GM23338 (cell line): ENCODE results near the gene KLC3. TPM values are rescaled to one million over a fixed set of nuclear protein-coding genes. Genes with fewer than 3 reads are reported as not detected.

Experiments
- ATAC-seq: fragments of 200-7000 bp; cut with Tn5 transposase; 3 replicates; pipeline ENCODE4 v1.9.1; 2020
- DNase-seq: peaks from one replicate; pipeline ENCODE4 v3.0.0-alpha.2; 2015; ENCODE audit warnings: low spot score
- H2AFZ ChIP-seq: fragments of 200-600 bp; sonication (generic); 2 replicates; pipeline ENCODE4 v1.8.0; 2016; ENCODE audit warnings: antibody characterized with exemption, mild to moderate bottlenecking, moderate library complexity
- H3F3A ChIP-seq: fragments of 200-600 bp; sonication (generic); replicated peaks from 2 replicates; pipeline ENCODE4 v1.8.0; 2017; ENCODE audit warnings: antibody characterized with exemption, mixed run types, low read depth
- H3K27ac ChIP-seq: fragments of 200-600 bp; sonication (generic); 2 replicates; pipeline ENCODE4 v1.6.1; 2016; ENCODE audit warnings: low read depth
- H3K27me3 ChIP-seq: fragments of 200-600 bp; sonication (generic); 2 replicates; pipeline ENCODE4 v1.8.0; 2016; ENCODE audit warnings: mild to moderate bottlenecking, mixed run types, moderate library complexity; ENCODE audit not compliant: insufficient read depth
- H3K36me3 ChIP-seq: fragments of 200-600 bp; sonication (generic); 2 replicates; pipeline ENCODE4 v1.8.0; 2016; ENCODE audit warnings: mild to moderate bottlenecking; ENCODE audit not compliant: insufficient read depth
- H3K4me1 ChIP-seq: fragments of 200-600 bp; sonication (generic); 2 replicates; pipeline ENCODE4 v1.8.0; 2016; ENCODE audit warnings: mild to moderate bottlenecking, moderate library complexity; ENCODE audit not compliant: insufficient read depth
- H3K4me2 ChIP-seq: fragments of 200-600 bp; sonication (generic); 2 replicates; pipeline ENCODE4 v1.7.1; 2017; ENCODE audit warnings: mixed run types
- H3K4me3 ChIP-seq: fragments of 200-600 bp; sonication (generic); 2 replicates; pipeline ENCODE4 v1.6.1; 2016; ENCODE audit warnings: mixed run types
- H3K79me2 ChIP-seq: fragments of 200-600 bp; sonication (generic); replicated peaks from 2 replicates; pipeline ENCODE4 v1.8.0; 2017; ENCODE audit warnings: mild to moderate bottlenecking; ENCODE audit not compliant: insufficient read depth
- H3K9me2 ChIP-seq: fragments of 200-600 bp; sonication (generic); 2 replicates; pipeline ENCODE4 v1.8.0; 2017; ENCODE audit not compliant: insufficient read depth
- H4K20me1 ChIP-seq: fragments of 200-600 bp; sonication (generic); replicated peaks from 2 replicates; pipeline ENCODE4 v1.8.0; 2017; ENCODE audit warnings: mild to moderate bottlenecking; ENCODE audit not compliant: insufficient read depth
- H3K27ac Mint-ChIP-seq: 2 replicates; pipeline ENCODE4 v1.8.0; 2020; ENCODE audit warnings: inconsistent platforms, mild to moderate bottlenecking, moderate library complexity, mixed read lengths
- H3K27me3 Mint-ChIP-seq: 3 replicates; pipeline ENCODE4 v1.8.0; 2022; ENCODE audit warnings: low read depth, mild to moderate bottlenecking, moderate library complexity, mixed read lengths, inconsistent platforms; ENCODE audit not compliant: insufficient read depth, poor library complexity
- H3K36me3 Mint-ChIP-seq: 3 replicates; pipeline ENCODE4 v1.8.0; 2021; ENCODE audit warnings: low read depth, mild to moderate bottlenecking, inconsistent platforms, moderate library complexity, mixed read lengths
- H3K4me1 Mint-ChIP-seq: 3 replicates; pipeline ENCODE4 v1.8.0; 2020; ENCODE audit warnings: mild to moderate bottlenecking, inconsistent platforms, mixed read lengths
- H3K4me3 Mint-ChIP-seq: 3 replicates; pipeline ENCODE4 v1.8.0; 2021; ENCODE audit warnings: moderate library complexity, mild to moderate bottlenecking, inconsistent platforms, mixed read lengths
- H3K9me3 Mint-ChIP-seq: 3 replicates; pipeline ENCODE4 v1.8.0; 2020; ENCODE audit warnings: moderate library complexity, mild to moderate bottlenecking, inconsistent platforms, mixed read lengths
- CTCF ChIP-seq, 2 experiments: fragments of 200-600 bp in 1 of 2; sonication (generic) in 1 of 2; conservative IDR thresholded peaks; 2 replicates each; pipeline versions ENCODE4 v1.5.1 to v1.6.1; 2016 to 2017; ENCODE audit warnings: antibody characterized with exemption in 2 of 2, low read depth in 2 of 2, mild to moderate bottlenecking in 2 of 2, moderate library complexity in 1 of 2
- EZH2 ChIP-seq: fragments of 200-600 bp; sonication (generic); IDR thresholded peaks from one replicate; pipeline ENCODE4 v1.8.0; 2017; ENCODE audit warnings: antibody characterized with exemption, mild to moderate bottlenecking, low read depth; ENCODE audit not compliant: unreplicated experiment
- STAT1 ChIP-seq: IDR thresholded peaks from one replicate; pipeline ENCODE4 v1.6.1; 2016; ENCODE audit warnings: antibody characterized with exemption; ENCODE audit not compliant: unreplicated experiment
- ZNF331 ChIP-seq: fragments of 250-450 bp; sonication (Bioruptor Pico); IDR thresholded peaks from 2 replicates; pipeline ENCODE4 v1.5.0; 2020; ENCODE audit warnings: low read depth, mild to moderate bottlenecking, moderate library complexity
- polyA plus RNA-seq: library from polyadenylated mRNA; unstranded; fragments of >200 nt; fragmentation: Nextera tagmentation; extraction: Ambion mirVana; gene quantifications from 2 replicates; pipeline ENCODE4 v1.2.1, GENCODE V29; 2016
- total RNA-seq: library from RNA; depleted of rRNA; stranded (reverse); fragments of >200 nt; shearing (Covaris generic); gene quantifications from 2 replicates; pipeline ENCODE4 v1.2.3, GENCODE V29; 2014
- TF ChIP-seq, protein P1 (sequence below): fragments of 250-450 bp; sonication (Bioruptor Pico); IDR thresholded peaks from 2 replicates; pipeline ENCODE4 v1.5.0; 2020; ENCODE audit warnings: mild to moderate bottlenecking, moderate library complexity

The KLC3 gene
- total and polyA plus RNA-seq, 2 experiments from 2014 or later: 3.1 to 6.4 TPM

GRCh38 chr19:45306040-45306439, 34.5 kb upstream of the KLC3 start:
- H3K4me1 Mint-ChIP-seq: no peaks in the 10 kb centered on the region; the same call in 2 of the 3 replicates
- H3K4me2 ChIP-seq: no peak overlapping the region
- H3K36me3 ChIP-seq: no peaks in the 10 kb centered on the region
- no peaks in the 10 kb centered on the region for H3K79me2 ChIP-seq
- no peaks in the 10 kb centered on the region for H3K36me3 Mint-ChIP-seq
- no peak overlapping the region for H2AFZ ChIP-seq
- no peaks in the 10 kb centered on the region for H4K20me1 ChIP-seq
- DNase-seq (no peak), ATAC-seq (no peak)
- H3K27me3 ChIP-seq: peaks cover 23% of the 10 kb centered on the region
- H3K27me3 Mint-ChIP-seq: peaks cover 15% of the 10 kb centered on the region
- H3K4me3 ChIP-seq: no peak overlapping the region
- H3K4me1 ChIP-seq: no peaks in the 10 kb centered on the region
- H3K9me2 ChIP-seq: no peaks in the 10 kb centered on the region
- TF ChIP-seq EZH2 (no peak), CTCF (conservative IDR thresholded peaks at IDR 0.05; ENCODE audit: low read depth in 2 of 2) (no peak), STAT1 (no peak), ZNF331 (no peak)
- TF ChIP-seq, protein P1, sequence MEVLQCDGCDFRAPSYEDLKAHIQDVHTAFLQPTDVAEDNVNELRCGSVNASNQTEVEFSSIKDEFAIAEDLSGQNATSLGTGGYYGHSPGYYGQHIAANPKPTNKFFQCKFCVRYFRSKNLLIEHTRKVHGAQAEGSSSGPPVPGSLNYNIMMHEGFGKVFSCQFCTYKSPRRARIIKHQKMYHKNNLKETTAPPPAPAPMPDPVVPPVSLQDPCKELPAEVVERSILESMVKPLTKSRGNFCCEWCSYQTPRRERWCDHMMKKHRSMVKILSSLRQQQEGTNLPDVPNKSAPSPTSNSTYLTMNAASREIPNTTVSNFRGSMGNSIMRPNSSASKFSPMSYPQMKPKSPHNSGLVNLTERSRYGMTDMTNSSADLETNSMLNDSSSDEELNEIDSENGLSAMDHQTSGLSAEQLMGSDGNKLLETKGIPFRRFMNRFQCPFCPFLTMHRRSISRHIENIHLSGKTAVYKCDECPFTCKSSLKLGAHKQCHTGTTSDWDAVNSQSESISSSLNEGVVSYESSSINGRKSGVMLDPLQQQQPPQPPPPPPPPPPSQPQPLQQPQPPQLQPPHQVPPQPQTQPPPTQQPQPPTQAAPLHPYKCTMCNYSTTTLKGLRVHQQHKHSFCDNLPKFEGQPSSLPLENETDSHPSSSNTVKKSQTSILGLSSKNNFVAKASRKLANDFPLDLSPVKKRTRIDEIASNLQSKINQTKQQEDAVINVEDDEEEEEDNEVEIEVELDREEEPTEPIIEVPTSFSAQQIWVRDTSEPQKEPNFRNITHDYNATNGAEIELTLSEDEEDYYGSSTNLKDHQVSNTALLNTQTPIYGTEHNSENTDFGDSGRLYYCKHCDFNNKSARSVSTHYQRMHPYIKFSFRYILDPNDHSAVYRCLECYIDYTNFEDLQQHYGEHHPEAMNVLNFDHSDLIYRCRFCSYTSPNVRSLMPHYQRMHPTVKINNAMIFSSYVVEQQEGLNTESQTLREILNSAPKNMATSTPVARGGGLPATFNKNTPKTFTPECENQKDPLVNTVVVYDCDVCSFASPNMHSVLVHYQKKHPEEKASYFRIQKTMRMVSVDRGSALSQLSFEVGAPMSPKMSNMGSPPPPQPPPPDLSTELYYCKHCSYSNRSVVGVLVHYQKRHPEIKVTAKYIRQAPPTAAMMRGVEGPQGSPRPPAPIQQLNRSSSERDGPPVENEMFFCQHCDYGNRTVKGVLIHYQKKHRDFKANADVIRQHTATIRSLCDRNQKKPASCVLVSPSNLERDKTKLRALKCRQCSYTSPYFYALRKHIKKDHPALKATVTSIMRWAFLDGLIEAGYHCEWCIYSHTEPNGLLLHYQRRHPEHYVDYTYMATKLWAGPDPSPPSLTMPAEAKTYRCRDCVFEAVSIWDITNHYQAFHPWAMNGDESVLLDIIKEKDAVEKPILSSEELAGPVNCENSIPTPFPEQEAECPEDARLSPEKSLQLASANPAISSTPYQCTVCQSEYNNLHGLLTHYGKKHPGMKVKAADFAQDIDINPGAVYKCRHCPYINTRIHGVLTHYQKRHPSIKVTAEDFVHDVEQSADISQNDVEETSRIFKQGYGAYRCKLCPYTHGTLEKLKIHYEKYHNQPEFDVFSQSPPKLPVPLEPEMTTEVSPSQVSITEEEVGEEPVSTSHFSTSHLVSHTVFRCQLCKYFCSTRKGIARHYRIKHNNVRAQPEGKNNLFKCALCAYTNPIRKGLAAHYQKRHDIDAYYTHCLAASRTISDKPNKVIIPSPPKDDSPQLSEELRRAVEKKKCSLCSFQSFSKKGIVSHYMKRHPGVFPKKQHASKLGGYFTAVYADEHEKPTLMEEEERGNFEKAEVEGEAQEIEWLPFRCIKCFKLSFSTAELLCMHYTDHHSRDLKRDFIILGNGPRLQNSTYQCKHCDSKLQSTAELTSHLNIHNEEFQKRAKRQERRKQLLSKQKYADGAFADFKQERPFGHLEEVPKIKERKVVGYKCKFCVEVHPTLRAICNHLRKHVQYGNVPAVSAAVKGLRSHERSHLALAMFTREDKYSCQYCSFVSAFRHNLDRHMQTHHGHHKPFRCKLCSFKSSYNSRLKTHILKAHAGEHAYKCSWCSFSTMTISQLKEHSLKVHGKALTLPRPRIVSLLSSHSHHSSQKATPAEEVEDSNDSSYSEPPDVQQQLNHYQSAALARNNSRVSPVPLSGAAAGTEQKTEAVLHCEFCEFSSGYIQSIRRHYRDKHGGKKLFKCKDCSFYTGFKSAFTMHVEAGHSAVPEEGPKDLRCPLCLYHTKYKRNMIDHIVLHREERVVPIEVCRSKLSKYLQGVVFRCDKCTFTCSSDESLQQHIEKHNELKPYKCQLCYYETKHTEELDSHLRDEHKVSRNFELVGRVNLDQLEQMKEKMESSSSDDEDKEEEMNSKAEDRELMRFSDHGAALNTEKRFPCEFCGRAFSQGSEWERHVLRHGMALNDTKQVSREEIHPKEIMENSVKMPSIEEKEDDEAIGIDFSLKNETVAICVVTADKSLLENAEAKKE (CRISPR knock-in tag): no peak
- H3K27ac ChIP-seq: no peak overlapping the region
- no peak overlapping the region for H3K27ac Mint-ChIP-seq
- H3K4me3 Mint-ChIP-seq: no peak overlapping the region
- H3F3A ChIP-seq: peaks cover 5% of the 10 kb centered on the region; the same call in 1 of the 2 replicates
- peaks cover 4% of the 10 kb centered on the region; the same call in 1 of the 3 replicates for H3K9me3 Mint-ChIP-seq
